Measurements from ENCODE around the gene SCAF8.

The SCAF8 gene

GRCh38 chr6:154815938-154816820 lies 83.0 kb downstream of the SCAF8 start:
- peak overlapping the region in 4 of 21 experiments; percentile 3 to 63 (median 44) for H3K27ac ChIP-seq
- H3K4me3 ChIP-seq = no peak overlapping the region

- H3K4me3 ChIP-seq = no peak overlapping the region
- H3K27ac ChIP-seq = no peak overlapping the region
These were observed 87.9 kb downstream of the SCAF8 start for GRCh38 chr6:154821099-154821498.

GRCh38 chr6:154821638-154822037 lies 88.4 kb downstream of the SCAF8 start:
- H3K4me3 ChIP-seq = no peak overlapping the region
- no peak overlapping the region for H3K27ac ChIP-seq

GRCh38 chr6:154822947-154823558 lies 89.8 kb downstream of the SCAF8 start:
- Histone ChIP-seq H3K27ac (no peak overlapping the region), H3K4me3 (no peak overlapping the region)

- Histone ChIP-seq H3K4me3 (no peak overlapping the region), H3K27ac (no peak overlapping the region)
These were observed 90.9 kb downstream of the SCAF8 start for GRCh38 chr6:154824076-154824475.

GRCh38 chr6:154829970-154830369 lies 96.8 kb downstream of the SCAF8 start:
- Histone ChIP-seq H3K27ac (peak overlapping the region in 1 of 21 experiments; percentile 23), H3K4me3 (no peak overlapping the region)

- Histone ChIP-seq H3K4me3 (no peak overlapping the region), H3K27ac (no peak overlapping the region)
These were observed 97.6 kb downstream of the SCAF8 start for GRCh38 chr6:154830771-154831170.

GRCh38 chr6:154835307-154835706 lies 102.1 kb downstream of the SCAF8 start:
- no peak overlapping the region for H3K4me3 ChIP-seq
- H3K27ac ChIP-seq = peak overlapping the region in 1 of 21 experiments; percentile 12

- no peak overlapping the region for H3K27ac ChIP-seq
- no peak overlapping the region for H3K4me3 ChIP-seq
These were observed 106.3 kb downstream of the SCAF8 start for GRCh38 chr6:154839546-154839945.

GRCh38 chr6:154840363-154840762 lies 107.1 kb downstream of the SCAF8 start:
- no peak overlapping the region for H3K27ac ChIP-seq
- no peak overlapping the region for H3K4me3 ChIP-seq

- Histone ChIP-seq H3K27ac (no peak overlapping the region), H3K4me3 (no peak overlapping the region)
These were observed 107.9 kb downstream of the SCAF8 start for GRCh38 chr6:154841109-154841508.

GRCh38 chr6:154842833-154843232 lies 109.6 kb downstream of the SCAF8 start:
- Histone ChIP-seq H3K4me3 (no peak overlapping the region), H3K27ac (no peak overlapping the region)

GRCh38 chr6:154847318-154847717 lies 114.1 kb downstream of the SCAF8 start:
- H3K4me3 ChIP-seq = no peak overlapping the region
- H3K27ac ChIP-seq = no peak overlapping the region

GRCh38 chr6:154848580-154848979 lies 115.4 kb downstream of the SCAF8 start:
- Histone ChIP-seq H3K4me3 (no peak overlapping the region), H3K27ac (no peak overlapping the region)

GRCh38 chr6:154849475-154849874 lies 116.3 kb downstream of the SCAF8 start:
- Histone ChIP-seq H3K27ac (no peak overlapping the region), H3K4me3 (no peak overlapping the region)

- Histone ChIP-seq H3K27ac (no peak overlapping the region), H3K4me3 (no peak overlapping the region)
These were observed 119.5 kb downstream of the SCAF8 start for GRCh38 chr6:154852687-154853086.

- no peak overlapping the region for H3K4me3 ChIP-seq
These were observed 124.3 kb downstream of the SCAF8 start for GRCh38 chr6:154857529-154857928.

GRCh38 chr6:154861825-154862224 lies 128.6 kb downstream of the SCAF8 start:
- Histone ChIP-seq H3K27ac (no peak overlapping the region), H3K4me3 (no peak overlapping the region)

More at GRCh38 chr6:154857529-154857928, 124.3 kb downstream of the SCAF8 start:
- no peak overlapping the region for H3K27ac ChIP-seq

GRCh38 chr6:154862536-154862935 lies 129.3 kb downstream of the SCAF8 start:
- Histone ChIP-seq H3K4me3 (no peak overlapping the region), H3K27ac (no peak overlapping the region)

GRCh38 chr6:154864066-154864430 lies 130.8 kb downstream of the SCAF8 start:
- Histone ChIP-seq H3K27ac (no peak overlapping the region), H3K4me3 (no peak overlapping the region)

- no peak overlapping the region for H3K4me3 ChIP-seq
- no peak overlapping the region for H3K27ac ChIP-seq
These were observed 132.1 kb downstream of the SCAF8 start for GRCh38 chr6:154865291-154865690.

Measured in skin epidermis (tissue), 12 donors.